GM12875 (cell line): ENCODE measurements around the gene RFC3.

ENCODE experiments used
- H3K4me3 ChIP-seq: one replicate; pipeline ENCODE4 v1.5.1; 2011; ENCODE audit warnings: low read depth, low read length, control low read depth
- TF ChIP-seq, protein P1 (sequence below): IDR thresholded peaks from 2 replicates; pipeline ENCODE4 v1.5.1; 2011; ENCODE audit warnings: low read depth, mild to moderate bottlenecking, control low read depth, inconsistent platforms, low read length, moderate library complexity, borderline replicate concordance; ENCODE audit not compliant: insufficient read depth

Gene RFC3

GRCh38 chr13:33784738-33785137 lies 33.2 kb upstream of the RFC3 start:
- TF ChIP-seq, protein P1, sequence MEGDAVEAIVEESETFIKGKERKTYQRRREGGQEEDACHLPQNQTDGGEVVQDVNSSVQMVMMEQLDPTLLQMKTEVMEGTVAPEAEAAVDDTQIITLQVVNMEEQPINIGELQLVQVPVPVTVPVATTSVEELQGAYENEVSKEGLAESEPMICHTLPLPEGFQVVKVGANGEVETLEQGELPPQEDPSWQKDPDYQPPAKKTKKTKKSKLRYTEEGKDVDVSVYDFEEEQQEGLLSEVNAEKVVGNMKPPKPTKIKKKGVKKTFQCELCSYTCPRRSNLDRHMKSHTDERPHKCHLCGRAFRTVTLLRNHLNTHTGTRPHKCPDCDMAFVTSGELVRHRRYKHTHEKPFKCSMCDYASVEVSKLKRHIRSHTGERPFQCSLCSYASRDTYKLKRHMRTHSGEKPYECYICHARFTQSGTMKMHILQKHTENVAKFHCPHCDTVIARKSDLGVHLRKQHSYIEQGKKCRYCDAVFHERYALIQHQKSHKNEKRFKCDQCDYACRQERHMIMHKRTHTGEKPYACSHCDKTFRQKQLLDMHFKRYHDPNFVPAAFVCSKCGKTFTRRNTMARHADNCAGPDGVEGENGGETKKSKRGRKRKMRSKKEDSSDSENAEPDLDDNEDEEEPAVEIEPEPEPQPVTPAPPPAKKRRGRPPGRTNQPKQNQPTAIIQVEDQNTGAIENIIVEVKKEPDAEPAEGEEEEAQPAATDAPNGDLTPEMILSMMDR: no peak
- H3K4me3 ChIP-seq: no peak overlapping the region

- no peak overlapping the region for H3K4me3 ChIP-seq
- TF ChIP-seq, protein P1: no peak
These were observed 32.6 kb upstream of the RFC3 start for GRCh38 chr13:33785384-33785783.

- TF ChIP-seq, protein P1: no peak
These were observed 30.8 kb upstream of the RFC3 start for GRCh38 chr13:33787051-33787591.

GRCh38 chr13:33789066-33789606 lies 28.8 kb upstream of the RFC3 start:
- TF ChIP-seq, protein P1: no peak
- H3K4me3 ChIP-seq: no peak overlapping the region

More at GRCh38 chr13:33787051-33787591, 30.8 kb upstream of the RFC3 start:
- no peak overlapping the region for H3K4me3 ChIP-seq

DNA sequence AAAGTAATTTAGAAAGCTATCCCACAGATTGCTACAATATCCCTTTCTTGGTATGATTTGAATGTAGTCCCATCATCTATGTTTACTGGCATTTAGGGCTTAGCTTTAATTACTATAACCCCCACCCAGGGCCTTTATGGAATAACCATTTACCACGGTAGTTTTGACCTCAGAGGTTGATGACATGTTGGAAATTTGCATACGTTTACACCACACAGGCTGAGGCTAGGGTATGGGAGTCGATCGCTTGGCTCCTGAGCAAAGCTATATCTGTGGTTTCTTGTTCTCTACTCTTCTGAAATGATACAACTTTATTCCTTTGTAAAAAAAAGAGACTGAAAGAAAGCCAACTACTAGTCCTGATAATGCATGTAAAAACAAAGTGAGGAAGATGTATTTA lies 28.2 kb upstream of the RFC3 start:
- H3K4me3 ChIP-seq: no peak overlapping the region
- TF ChIP-seq, protein P1: no peak

GRCh38 chr13:33793726-33794125 lies 24.2 kb upstream of the RFC3 start:
- no peak overlapping the region for H3K4me3 ChIP-seq
- TF ChIP-seq, protein P1: no peak

DNA sequence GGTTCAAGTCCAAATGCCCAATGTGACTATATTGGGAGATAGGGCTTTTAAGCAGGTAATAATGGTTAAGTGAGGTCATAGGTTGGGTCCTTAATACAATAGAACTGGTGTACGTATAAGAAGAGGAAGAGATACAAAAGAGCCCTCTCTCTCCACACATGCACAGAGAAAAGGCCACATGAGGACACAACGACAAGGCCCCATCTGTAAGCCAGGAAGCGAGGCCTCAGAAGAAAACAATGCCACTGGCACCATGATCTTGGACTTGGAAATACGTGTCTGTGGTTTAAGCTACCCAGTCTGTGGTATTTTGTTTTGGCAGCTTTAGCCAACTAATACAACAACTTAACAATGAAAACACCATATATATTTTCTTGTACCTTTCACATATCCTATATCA lies 23.4 kb upstream of the RFC3 start:
- H3K4me3 ChIP-seq: no peak overlapping the region
- TF ChIP-seq, protein P1: no peak
